Liver (tissue), 9 donors: ENCODE results near the gene SOX18. TPM values are rescaled to one million over a fixed set of nuclear protein-coding genes. Genes with fewer than 3 reads are reported as not detected.

Experiments used
- DNase-seq: peaks from one replicate; pipeline ENCODE4 v3.0.0-alpha.2; 2017; ENCODE audit warnings: low spot score
- H3K27ac ChIP-seq, 2 donors: one replicate each; pipeline ENCODE4 v1.7.0; 2013; ENCODE audit warnings: inconsistent platforms in 2 of 2, low read length in 2 of 2, control low read depth in 1 of 2, low read depth in 1 of 2, mild to moderate bottlenecking in 1 of 2
- H3K27me3 ChIP-seq, 4 donors: one replicate each; pipeline versions ENCODE4 v1.6.1 to v1.7.0; 2013; ENCODE audit warnings: low read length in 3 of 4, inconsistent platforms in 1 of 4, mild to moderate bottlenecking in 1 of 4, moderate library complexity in 1 of 4; ENCODE audit not compliant: control insufficient read depth in 4 of 4, insufficient read depth in 4 of 4
- H3K36me3 ChIP-seq, 4 donors: one replicate each; pipeline versions ENCODE4 v1.6.1 to v1.7.0; 2013; ENCODE audit warnings: low read length in 3 of 4, mild to moderate bottlenecking in 3 of 4, low read depth in 1 of 4, moderate library complexity in 1 of 4; ENCODE audit not compliant: control insufficient read depth in 4 of 4, insufficient read depth in 3 of 4
- H3K4me1 ChIP-seq, 4 donors: one replicate each; pipeline versions ENCODE4 v1.6.1 to v1.7.0; 2013; ENCODE audit warnings: low read length in 3 of 4, mild to moderate bottlenecking in 3 of 4, moderate library complexity in 1 of 4; ENCODE audit not compliant: control insufficient read depth in 4 of 4, insufficient read depth in 4 of 4
- H3K4me3 ChIP-seq, 3 donors: one replicate each; pipeline versions ENCODE4 v1.6.1 to v1.7.0; 2013; ENCODE audit warnings: low read length in 3 of 3, control low read depth in 1 of 3, low read depth in 1 of 3, mild to moderate bottlenecking in 1 of 3
- H3K9ac ChIP-seq, 2 donors: one replicate each; pipeline ENCODE4 v1.7.0; 2013; ENCODE audit warnings: low read length in 2 of 2, mild to moderate bottlenecking in 2 of 2, moderate library complexity in 2 of 2, control low read depth in 1 of 2, low read depth in 1 of 2
- H3K9me3 ChIP-seq, 4 donors: one replicate each; pipeline versions ENCODE4 v1.6.1 to v1.7.0; 2013; ENCODE audit warnings: low read length in 3 of 4; ENCODE audit not compliant: control insufficient read depth in 4 of 4
- ATF3 ChIP-seq: IDR thresholded peaks from 2 replicates; pipeline ENCODE4 v1.6.1; 2016; ENCODE audit warnings: antibody characterized with exemption
- CTCF ChIP-seq: fragments of 150-350 bp; IDR thresholded peaks from 2 replicates; pipeline ENCODE4 v1.5.1; 2017; ENCODE audit warnings: improper control_type of control experiment, low read depth, low read length; ENCODE audit not compliant: missing input control
- EGR1 ChIP-seq, 2 donors: IDR thresholded peaks; 2 replicates each; pipeline ENCODE4 v1.6.1; 2016 to 2018; ENCODE audit warnings: antibody characterized with exemption in 2 of 2, low read depth in 2 of 2
- FOXA1 ChIP-seq: IDR thresholded peaks from 2 replicates; pipeline ENCODE4 v1.6.1; 2016; ENCODE audit warnings: antibody characterized with exemption
- FOXA2 ChIP-seq: IDR thresholded peaks from 2 replicates; pipeline ENCODE4 v1.6.1; 2016; ENCODE audit warnings: antibody characterized with exemption
- GABPA ChIP-seq, 2 donors: IDR thresholded peaks in 1 of 2; conservative IDR thresholded peaks in 1 of 2; 2 replicates each; pipeline ENCODE4 v1.6.1; 2016; ENCODE audit warnings: antibody characterized with exemption in 2 of 2, mild to moderate bottlenecking in 1 of 2, moderate library complexity in 1 of 2
- HNF4A ChIP-seq, 2 donors: conservative IDR thresholded peaks; 2 replicates each; pipeline ENCODE4 v1.6.1; 2016; ENCODE audit warnings: antibody characterized with exemption in 2 of 2, mild to moderate bottlenecking in 2 of 2
- HNF4G ChIP-seq: IDR thresholded peaks from 2 replicates; pipeline ENCODE4 v1.6.1; 2016; ENCODE audit warnings: antibody characterized with exemption
- JUND ChIP-seq, 2 donors: IDR thresholded peaks; 2 replicates each; pipeline ENCODE4 v1.6.1; 2016; ENCODE audit warnings: antibody characterized with exemption in 2 of 2
- NR2F2 ChIP-seq: IDR thresholded peaks from 2 replicates; pipeline ENCODE4 v1.6.1; 2016; ENCODE audit warnings: antibody characterized with exemption
- RAD21 ChIP-seq, 2 donors: IDR thresholded peaks; 2 replicates each; pipeline ENCODE4 v1.6.1; 2016; ENCODE audit warnings: antibody characterized with exemption in 2 of 2, mild to moderate bottlenecking in 2 of 2
- REST ChIP-seq: IDR thresholded peaks from 2 replicates; pipeline ENCODE4 v1.6.1; 2016; ENCODE audit warnings: antibody characterized with exemption, mild to moderate bottlenecking
- RXRA ChIP-seq, 2 donors: IDR thresholded peaks; 2 replicates each; pipeline ENCODE4 v1.6.1; 2017 to 2018; ENCODE audit warnings: antibody characterized with exemption in 2 of 2, mild to moderate bottlenecking in 1 of 2
- SP1 ChIP-seq: IDR thresholded peaks from 2 replicates; pipeline ENCODE4 v1.6.1; 2018; ENCODE audit warnings: antibody characterized with exemption, mild to moderate bottlenecking
- TAF1 ChIP-seq: conservative IDR thresholded peaks from 2 replicates; pipeline ENCODE4 v1.6.1; 2016; ENCODE audit warnings: antibody characterized with exemption, mild to moderate bottlenecking
- YY1 ChIP-seq: IDR thresholded peaks from 2 replicates; pipeline ENCODE4 v1.6.1; 2016; ENCODE audit warnings: antibody characterized with exemption, mild to moderate bottlenecking
- WGBS: extraction: QIAGEN DNeasy Blood & Tissue Kit; methylation state at CpG from one replicate; pipeline ENCODE4 v1.1.7; 2013; 5-methylcytosine and 5-hydroxymethylcytosine counted together
- polyA plus RNA-seq, 2 donors: library from polyadenylated mRNA; stranded (reverse) in 1 of 2; unstranded in 1 of 2; fragments of 200-250 nt in 1 of 2; fragments of >200 nt in 1 of 2; fragmentation: Nextera tagmentation in 1 of 2; extraction: Ambion mirVana in 1 of 2; gene quantifications; one replicate each; pipeline versions ENCODE4 v1.2.1 to v1.2.3, GENCODE V29; 2013 to 2015
- total RNA-seq, 2 donors: library from RNA; depleted of rRNA; stranded (reverse); fragments of >200 nt; gene quantifications; one replicate each; pipeline ENCODE4 v1.2.3, GENCODE V29; 2014
- TF ChIP-seq, protein P1 (sequence below): IDR thresholded peaks from 2 replicates; pipeline ENCODE4 v1.6.1; 2016; ENCODE audit warnings: antibody characterized with exemption
- TF ChIP-seq, protein P2 (sequence below): IDR thresholded peaks from 2 replicates; pipeline ENCODE4 v1.6.1; 2016; ENCODE audit warnings: antibody characterized with exemption
- donor health status: healthy.
- donor health status: healthy.
- donor health status: healthy.
- donor health status: healthy.
- donor health status: healthy.

Gene SOX18
- total and polyA plus RNA-seq, 4 donors, result 1.1 to 5.8 (median 2.6) TPM

- Histone ChIP-seq H3K36me3 (no peaks in the 10 kb centered on the region), H3K9me3 (no peaks in the 10 kb centered on the region), H3K27ac (peak overlapping the region; percentile 64 to 74), H3K27me3 (no peaks in the 10 kb centered on the region), H3K9ac (peak overlapping the region; percentile 39 to 85), H3K4me3 (peak overlapping the region; percentile 71 to 89 (median 83)), H3K4me1 (peaks cover 27 to 63% (median 52%) of the 10 kb centered on the region in 4 donors)
- TF ChIP-seq EGR1 (IDR thresholded peaks at IDR 0.05; ENCODE audit: low read depth in 2 of 2), result no peak
- no peak for TF ChIP-seq FOXA2
- TF ChIP-seq JUND (IDR thresholded peaks at IDR 0.05), result peak in 1 of 2 donors; percentile 64
- peak; percentile 31 for TF ChIP-seq SP1
- no peak for TF ChIP-seq ATF3
- TF ChIP-seq YY1, result peak; percentile 19
- TF ChIP-seq RXRA (IDR thresholded peaks at IDR 0.05), result peak; percentile 67 to 90
- peak; percentile 26 to 69 for TF ChIP-seq HNF4A (conservative IDR thresholded peaks at IDR 0.05)
- TF ChIP-seq REST, result no peak
- peak; percentile 51 for DNase-seq
- WGBS, result 26% methylated on average over 12 of the region's 12 CpGs
These were observed 14.8 kb upstream of the SOX18 start for GRCh38 chr20:64064145-64064698.

GRCh38 chr20:64063389-64064144 lies 14.1 kb upstream of the SOX18 start:
- peak overlapping the region; percentile 64 to 74 for H3K27ac ChIP-seq
- H3K27me3 ChIP-seq, result no peaks in the 10 kb centered on the region
- H3K9ac ChIP-seq, result peak overlapping the region; percentile 52 to 85
- no peak for DNase-seq
- TF ChIP-seq JUND (IDR thresholded peaks at IDR 0.05) (no peak), HNF4A (conservative IDR thresholded peaks at IDR 0.05) (no peak), FOXA1 (no peak), NR2F2 (no peak), ATF3 (no peak), RXRA (IDR thresholded peaks at IDR 0.05) (no peak), HNF4G (no peak), RAD21 (IDR thresholded peaks at IDR 0.05) (no peak), EGR1 (IDR thresholded peaks at IDR 0.05; ENCODE audit: low read depth in 2 of 2) (no peak), SP1 (no peak), GABPA (IDR thresholded peaks at IDR 0.05 in 1 of 2, conservative IDR thresholded peaks at IDR 0.05 in 1 of 2) (no peak), FOXA2 (no peak), CTCF (no peak), REST (no peak), YY1 (no peak), TAF1 (no peak)
- TF ChIP-seq, protein P1, sequence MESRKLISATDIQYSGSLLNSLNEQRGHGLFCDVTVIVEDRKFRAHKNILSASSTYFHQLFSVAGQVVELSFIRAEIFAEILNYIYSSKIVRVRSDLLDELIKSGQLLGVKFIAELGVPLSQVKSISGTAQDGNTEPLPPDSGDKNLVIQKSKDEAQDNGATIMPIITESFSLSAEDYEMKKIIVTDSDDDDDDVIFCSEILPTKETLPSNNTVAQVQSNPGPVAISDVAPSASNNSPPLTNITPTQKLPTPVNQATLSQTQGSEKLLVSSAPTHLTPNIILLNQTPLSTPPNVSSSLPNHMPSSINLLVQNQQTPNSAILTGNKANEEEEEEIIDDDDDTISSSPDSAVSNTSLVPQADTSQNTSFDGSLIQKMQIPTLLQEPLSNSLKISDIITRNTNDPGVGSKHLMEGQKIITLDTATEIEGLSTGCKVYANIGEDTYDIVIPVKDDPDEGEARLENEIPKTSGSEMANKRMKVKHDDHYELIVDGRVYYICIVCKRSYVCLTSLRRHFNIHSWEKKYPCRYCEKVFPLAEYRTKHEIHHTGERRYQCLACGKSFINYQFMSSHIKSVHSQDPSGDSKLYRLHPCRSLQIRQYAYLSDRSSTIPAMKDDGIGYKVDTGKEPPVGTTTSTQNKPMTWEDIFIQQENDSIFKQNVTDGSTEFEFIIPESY, result no peak
- TF ChIP-seq, protein P2, sequence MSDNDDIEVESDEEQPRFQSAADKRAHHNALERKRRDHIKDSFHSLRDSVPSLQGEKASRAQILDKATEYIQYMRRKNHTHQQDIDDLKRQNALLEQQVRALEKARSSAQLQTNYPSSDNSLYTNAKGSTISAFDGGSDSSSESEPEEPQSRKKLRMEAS, result no peak
- H3K9me3 ChIP-seq, result no peaks in the 10 kb centered on the region
- peaks cover 27 to 61% (median 52%) of the 10 kb centered on the region in 4 donors for H3K4me1 ChIP-seq
- H3K4me3 ChIP-seq, result peak overlapping the region; percentile 71 to 89 (median 83)
- 2% methylated on average over 51 of the region's 51 CpGs for WGBS
- no peaks in the 10 kb centered on the region for H3K36me3 ChIP-seq
